HepG2 (cell line): Measurements from ENCODE around the gene APC2. TPM values are rescaled to one million over a fixed set of nuclear protein-coding genes. Genes with fewer than 3 reads are reported as not detected.

Experiments used
- AGO1 ChIP-seq: fragments of 200-400 bp; formaldehyde crosslinking; IDR thresholded peaks from 2 replicates; pipeline ENCODE4 v1.6.1; 2017; ENCODE audit warnings: mild to moderate bottlenecking, low read depth, low read length, moderate library complexity; ENCODE audit not compliant: poor library complexity, severe bottlenecking
- ATF1 ChIP-seq: IDR thresholded peaks from 2 replicates; pipeline ENCODE4 v1.6.1; 2016; ENCODE audit warnings: mild to moderate bottlenecking, control low read depth
- CEBPB ChIP-seq: IDR thresholded peaks from 2 replicates; pipeline ENCODE4 v1.6.1; 2011; ENCODE audit warnings: low read depth, low read length, improper control_type of control experiment, borderline replicate concordance
- DMTF1 ChIP-seq: sonication (generic); formaldehyde crosslinking; IDR thresholded peaks from 2 replicates; pipeline ENCODE4 v1.4.0; 2020; ENCODE audit warnings: mild to moderate bottlenecking, missing genetic modification reagents
- HOXA3 ChIP-seq: sonication (generic); formaldehyde crosslinking; IDR thresholded peaks from 2 replicates; pipeline ENCODE4 v1.5.0; 2020; ENCODE audit warnings: missing genetic modification reagents
- KDM5B ChIP-seq: sonication (generic); formaldehyde crosslinking; IDR thresholded peaks from 2 replicates; pipeline ENCODE4 v1.4.0; 2020; ENCODE audit warnings: missing genetic modification reagents, mild to moderate bottlenecking, borderline replicate concordance
- LRRFIP1 ChIP-seq: sonication (generic); formaldehyde crosslinking; conservative IDR thresholded peaks from 2 replicates; pipeline ENCODE4 v1.4.0; 2020; ENCODE audit warnings: missing genetic modification reagents
- MYC ChIP-seq: sonication (generic); formaldehyde crosslinking; IDR thresholded peaks from 2 replicates; pipeline ENCODE4 v1.9.0; 2021; ENCODE audit warnings: missing genetic modification reagents, borderline replicate concordance
- NAIF1 ChIP-seq: sonication (generic); formaldehyde crosslinking; IDR thresholded peaks from 2 replicates; pipeline ENCODE4 v1.5.0; 2020; ENCODE audit warnings: mild to moderate bottlenecking, missing genetic modification reagents, borderline replicate concordance
- NPAS2 ChIP-seq: sonication (generic); formaldehyde crosslinking; IDR thresholded peaks from 2 replicates; pipeline ENCODE4 v1.8.0; 2022; ENCODE audit warnings: mild to moderate bottlenecking, missing genetic modification reagents, borderline replicate concordance
- RBM22 ChIP-seq: fragments of 200-400 bp; formaldehyde crosslinking; optimal IDR thresholded peaks from 2 replicates; pipeline ENCODE3; 2017; ENCODE audit warnings: mild to moderate bottlenecking, low read length, moderate library complexity
- SMAD1 ChIP-seq: sonication (generic); formaldehyde crosslinking; IDR thresholded peaks from 2 replicates; pipeline ENCODE4 v1.4.0; 2020; ENCODE audit warnings: missing genetic modification reagents, low read depth, mild to moderate bottlenecking, borderline replicate concordance
- SMC3 ChIP-seq: IDR thresholded peaks from 2 replicates; pipeline ENCODE4 v1.6.1; 2011; ENCODE audit warnings: low read length, improper control_type of control experiment
- SP140L ChIP-seq: sonication (generic); formaldehyde crosslinking; IDR thresholded peaks from 2 replicates; pipeline ENCODE4 v1.4.0; 2020; ENCODE audit warnings: missing genetic modification reagents, borderline replicate concordance
- ZFP37 ChIP-seq: sonication (generic); formaldehyde crosslinking; IDR thresholded peaks from 2 replicates; pipeline ENCODE4 v1.4.0; 2020; ENCODE audit warnings: missing genetic modification reagents, borderline replicate concordance
- ZHX1 ChIP-seq: sonication (generic); formaldehyde crosslinking; IDR thresholded peaks from 2 replicates; pipeline ENCODE4 v1.8.1; 2022; ENCODE audit warnings: low read depth, mild to moderate bottlenecking, missing genetic modification reagents
- ZNF577 ChIP-seq: sonication (generic); formaldehyde crosslinking; IDR thresholded peaks from 2 replicates; pipeline ENCODE4 v1.4.0; 2020; ENCODE audit warnings: mild to moderate bottlenecking, low read depth, missing genetic modification reagents, borderline replicate concordance
- ZNF589 ChIP-seq: sonication (generic); formaldehyde crosslinking; conservative IDR thresholded peaks from 2 replicates; pipeline ENCODE4 v1.8.0; 2022; ENCODE audit warnings: mild to moderate bottlenecking, moderate library complexity, missing genetic modification reagents
- ZNF7 ChIP-seq: IDR thresholded peaks from 2 replicates; pipeline ENCODE4 v1.6.1; 2016; ENCODE audit warnings: missing biosample characterization, missing genetic modification reagents
- ZNF749 ChIP-seq: sonication (generic); formaldehyde crosslinking; IDR thresholded peaks from 2 replicates; pipeline ENCODE4 v1.8.0; 2022; ENCODE audit warnings: mild to moderate bottlenecking, missing genetic modification reagents, moderate library complexity, borderline replicate concordance
- polyA plus RNA-seq, 8 experiments: library from polyadenylated mRNA; depleted of rRNA in 3 of 8; stranded (reverse) in 7 of 8; unstranded in 1 of 8; fragments of >200 nt; fragmentation: Illumina TruSeq in 4 of 8; extraction: Trizol in 4 of 8; gene quantifications; 2 replicates each; pipeline versions ENCODE4 v1.2.1 to v1.2.3, GENCODE V29; 2011 to 2016; ENCODE audit warnings: low read depth in 4 of 8, missing spikeins in 1 of 8, mixed read lengths in 1 of 8; ENCODE audit not compliant: insufficient read depth in 1 of 8
- total RNA-seq, 5 experiments: library from RNA; depleted of rRNA; stranded (reverse); fragments of >200 nt; fragmentation: Illumina TruSeq; extraction: Trizol; gene quantifications; 2 replicates each; pipeline ENCODE4 v1.2.3, GENCODE V29; 2016; ENCODE audit warnings: low read depth in 1 of 5

Gene APC2
- total and polyA plus RNA-seq, 2 of the 13 experiments (the other 11 are each of a cell fraction or from before 2014, with no cell fraction given) = 0.08 to 0.22 TPM

- no peak for TF ChIP-seq ZNF577 (CRISPR knock-in tag)
- no peak for TF ChIP-seq DMTF1
- no peak for TF ChIP-seq NAIF1 (CRISPR knock-in tag)
- no peak for TF ChIP-seq ATF1 (CRISPR knock-in tag)
- TF ChIP-seq LRRFIP1 (CRISPR knock-in tag) = no peak
- TF ChIP-seq AGO1 = peak; percentile 93
- no peak for TF ChIP-seq SMC3
- no peak for TF ChIP-seq SMAD1
- TF ChIP-seq ZHX1 (CRISPR knock-in tag) = peak; percentile 63; the same call in 1 of the 2 replicates
- no peak for TF ChIP-seq NPAS2
- TF ChIP-seq ZNF749 = 0 out of 2 replicates have a peak, but pooled peaks have one; percentile 52
- TF ChIP-seq KDM5B = no peak
- no peak for TF ChIP-seq ZNF589 (CRISPR knock-in tag)
- no peak for TF ChIP-seq ZNF7 (CRISPR knock-in tag)
- peak; percentile 59 for TF ChIP-seq RBM22
- TF ChIP-seq ZFP37 = no peak
- no peak for TF ChIP-seq SP140L (CRISPR knock-in tag)
- TF ChIP-seq CEBPB = no peak
- no peak for TF ChIP-seq HOXA3
- no peak for TF ChIP-seq MYC (CRISPR knock-in tag)
Measured at GRCh38 chr19:1457031-1457739, 7.3 kb downstream of the APC2 start (continued).
